IMR-90 (cell line): Measurements from ENCODE around the gene TCERG1. TPM values are rescaled to one million over a fixed set of nuclear protein-coding genes. Genes with fewer than 3 reads are reported as not detected.

Experiments used
- ATAC-seq: fragments of 200-7000 bp; cut with Tn5 transposase; 2 replicates; pipeline ENCODE4 v1.9.1; 2020; ENCODE audit warnings: low read depth, mild to moderate bottlenecking, moderate library complexity
- BruUV-seq: library from RNA; stranded (reverse); fragments of 400-500 nt; replicated peaks from 2 replicates; lab custom pipeline; 2021; lab: Mats Ljungman, UMichigan
- CTCF ChIA-PET: fragments of 300-600 bp; formaldehyde crosslinking; extraction: SDS; loops from one replicate; lab custom pipeline; 2021; ENCODE audit warnings: antibody characterized with exemption; lab: Yijun Ruan, JAX
- POLR2A ChIA-PET: fragments of 300-600 bp; sonication (Branson Sonifier 250); formaldehyde crosslinking; loops from one replicate; lab custom pipeline; 2022; ENCODE audit warnings: antibody characterized with exemption; ENCODE audit not compliant: unreplicated experiment; lab: Charles Lee
- DNase-seq: peaks from one replicate; pipeline ENCODE4 v3.0.0; 2013
- H2AFZ ChIP-seq: replicated peaks from 2 replicates; pipeline ENCODE3; 2013; ENCODE audit warnings: low read length, mild to moderate bottlenecking; ENCODE audit not compliant: poor library complexity
- H2AK5ac ChIP-seq: 2 replicates; pipeline ENCODE4 v1.6.1; 2013; ENCODE audit warnings: low read depth, low read length, inconsistent platforms
- H2AK9ac ChIP-seq: replicated peaks from 2 replicates; pipeline ENCODE3; 2013; ENCODE audit warnings: mild to moderate bottlenecking, low read depth, low read length, moderate library complexity; ENCODE audit not compliant: poor library complexity
- H2BK120ac ChIP-seq: 2 replicates; pipeline ENCODE4 v1.6.1; 2013; ENCODE audit warnings: low read depth, low read length, inconsistent platforms
- H2BK15ac ChIP-seq: 3 replicates; pipeline ENCODE4 v1.6.1; 2013; ENCODE audit warnings: low read depth, low read length, inconsistent platforms
- H2BK20ac ChIP-seq: 2 replicates; pipeline ENCODE4 v1.6.1; 2013; ENCODE audit warnings: low read depth, mild to moderate bottlenecking, inconsistent platforms, low read length, moderate library complexity
- H2BK5ac ChIP-seq: 2 replicates; pipeline ENCODE4 v1.6.1; 2013; ENCODE audit warnings: mild to moderate bottlenecking, low read depth, low read length, inconsistent platforms; ENCODE audit not compliant: poor library complexity, severe bottlenecking
- H3K14ac ChIP-seq: replicated peaks from 2 replicates; pipeline ENCODE4 v1.6.1; 2013; ENCODE audit warnings: low read depth, low read length, inconsistent platforms
- H3K18ac ChIP-seq: 2 replicates; pipeline ENCODE4 v1.6.1; 2013; ENCODE audit warnings: low read depth, low read length, control low read depth
- H3K23ac ChIP-seq: 2 replicates; pipeline ENCODE4 v1.6.1; 2013; ENCODE audit warnings: low read depth, low read length, inconsistent platforms
- H3K27ac ChIP-seq: 2 replicates; pipeline ENCODE4 v1.5.1; 2013; ENCODE audit warnings: mild to moderate bottlenecking, control low read depth, low read length; ENCODE audit not compliant: insufficient read depth
- H3K27me3 ChIP-seq: 2 replicates; pipeline ENCODE4 v1.6.1; 2013; ENCODE audit warnings: low read length; ENCODE audit not compliant: control insufficient read depth, insufficient read depth
- H3K36me3 ChIP-seq: 2 replicates; pipeline ENCODE4 v1.6.1; 2013; ENCODE audit warnings: low read length, mixed read lengths; ENCODE audit not compliant: control insufficient read depth, insufficient read depth
- H3K4ac ChIP-seq: 2 replicates; pipeline ENCODE4 v1.6.1; 2013; ENCODE audit warnings: low read depth, low read length, inconsistent platforms
- H3K4me1 ChIP-seq: 2 replicates; pipeline ENCODE4 v1.6.1; 2013; ENCODE audit warnings: low read length, mixed read lengths; ENCODE audit not compliant: control insufficient read depth, insufficient read depth
- H3K4me2 ChIP-seq: 2 replicates; pipeline ENCODE4 v1.6.1; 2013; ENCODE audit warnings: low read depth, mild to moderate bottlenecking, control low read depth, low read length, moderate library complexity
- H3K4me3 ChIP-seq: 2 replicates; pipeline ENCODE4 v1.5.1; 2013; ENCODE audit warnings: low read depth, mild to moderate bottlenecking, control low read depth, low read length, moderate library complexity; ENCODE audit not compliant: insufficient read depth
- H3K56ac ChIP-seq: 2 replicates; pipeline ENCODE4 v1.6.1; 2013; ENCODE audit warnings: low read length, inconsistent platforms; ENCODE audit not compliant: insufficient read depth; ENCODE audit errors: extremely low read depth
- H3K79me1 ChIP-seq, 2 experiments: 2 replicates each; pipeline ENCODE4 v1.6.1; 2013; ENCODE audit warnings: low read length in 2 of 2, inconsistent platforms in 1 of 2, low read depth in 1 of 2
- H3K9ac ChIP-seq: 2 replicates; pipeline ENCODE4 v1.6.1; 2013; ENCODE audit warnings: low read depth, low read length, control low read depth
- H3K9me1 ChIP-seq: 2 replicates; pipeline ENCODE4 v1.6.1; 2013; ENCODE audit warnings: low read length, inconsistent platforms; ENCODE audit not compliant: insufficient read depth
- H3K9me3 ChIP-seq: 2 replicates; pipeline ENCODE4 v1.6.1; 2013; ENCODE audit warnings: low read length; ENCODE audit not compliant: control insufficient read depth, insufficient read depth
- H4K20me1 ChIP-seq: 2 replicates; pipeline ENCODE4 v1.6.1; 2013; ENCODE audit warnings: low read length, inconsistent platforms; ENCODE audit not compliant: insufficient read depth
- H4K5ac ChIP-seq: 2 replicates; pipeline ENCODE4 v1.6.1; 2013; ENCODE audit warnings: mild to moderate bottlenecking, low read depth, low read length, control low read depth
- H4K8ac ChIP-seq, 2 experiments: 2 replicates each; pipeline ENCODE4 v1.6.1; 2013; ENCODE audit warnings: low read depth in 2 of 2, low read length in 2 of 2, control low read depth in 1 of 2, inconsistent platforms in 1 of 2
- H4K91ac ChIP-seq: 2 replicates; pipeline ENCODE4 v1.6.1; 2013; ENCODE audit warnings: low read depth, low read length, inconsistent platforms; ENCODE audit not compliant: insufficient read depth
- BHLHE40 ChIP-seq: fragments of 150-350 bp; IDR thresholded peaks from 2 replicates; pipeline ENCODE4 v1.6.1; 2016; ENCODE audit warnings: mild to moderate bottlenecking, low read depth, low read length
- CEBPB ChIP-seq: IDR thresholded peaks from 2 replicates; pipeline ENCODE4 v1.6.1; 2012; ENCODE audit warnings: low read depth, low read length, improper control_type of control experiment
- CHD1 ChIP-seq: IDR thresholded peaks from 2 replicates; pipeline ENCODE4 v1.6.1; 2012; ENCODE audit warnings: low read depth, low read length, improper control_type of control experiment
- CTCF ChIP-seq: conservative IDR thresholded peaks from 2 replicates; pipeline ENCODE4 v1.5.1; 2012; ENCODE audit warnings: mild to moderate bottlenecking, low read depth, low read length, improper control_type of control experiment
- FOS ChIP-seq: fragments of 150-350 bp; IDR thresholded peaks from 2 replicates; pipeline ENCODE4 v1.6.1; 2016; ENCODE audit warnings: low read depth, low read length
- MAFK ChIP-seq: IDR thresholded peaks from 2 replicates; pipeline ENCODE4 v1.6.1; 2012; ENCODE audit warnings: low read depth, low read length, improper control_type of control experiment
- MAZ ChIP-seq: IDR thresholded peaks from 2 replicates; pipeline ENCODE4 v1.6.1; 2012; ENCODE audit warnings: low read depth, mild to moderate bottlenecking, low read length, improper control_type of control experiment, moderate library complexity, borderline replicate concordance
- MXI1 ChIP-seq: IDR thresholded peaks from 2 replicates; pipeline ENCODE4 v1.6.1; 2012; ENCODE audit warnings: low read depth, mild to moderate bottlenecking, low read length, moderate library complexity, borderline replicate concordance
- NFE2L2 ChIP-seq: fragments of 150-350 bp; IDR thresholded peaks from 2 replicates; pipeline ENCODE4 v1.6.1; 2016; ENCODE audit warnings: low read depth, mild to moderate bottlenecking, low read length
- POLR2A ChIP-seq: IDR thresholded peaks from 2 replicates; pipeline ENCODE4 v1.6.1; 2012; ENCODE audit warnings: mild to moderate bottlenecking, low read depth, low read length
- RAD21 ChIP-seq: IDR thresholded peaks from 2 replicates; pipeline ENCODE4 v1.6.1; 2012; ENCODE audit warnings: low read length, improper control_type of control experiment
- RCOR1 ChIP-seq: IDR thresholded peaks from 2 replicates; pipeline ENCODE4 v1.6.1; 2012; ENCODE audit warnings: mild to moderate bottlenecking, low read length, improper control_type of control experiment; ENCODE audit not compliant: insufficient replicate concordance
- RFX5 ChIP-seq: IDR thresholded peaks from 2 replicates; pipeline ENCODE4 v1.8.0; 2012; ENCODE audit warnings: low read depth, mild to moderate bottlenecking, low read length, moderate library complexity
- SMC3 ChIP-seq: fragments of 150-350 bp; IDR thresholded peaks from 2 replicates; pipeline ENCODE4 v1.6.1; 2016; ENCODE audit warnings: low read depth, mild to moderate bottlenecking, antibody characterized with exemption, low read length, moderate library complexity
- USF2 ChIP-seq: fragments of 150-350 bp; IDR thresholded peaks from 2 replicates; pipeline ENCODE4 v1.6.1; 2017; ENCODE audit warnings: mild to moderate bottlenecking, antibody characterized with exemption, low read length, low read depth
- WGBS, 2 experiments: methylation state at CpG; one replicate each; pipeline versions ENCODE4 v1.1.5 to v1.1.7; 2013; ENCODE audit warnings: missing lambda C conversion rate in 2 of 2; ENCODE audit not compliant: insufficient read length in 1 of 2; ENCODE audit errors: extremely low coverage in 2 of 2; 5-methylcytosine and 5-hydroxymethylcytosine counted together
- dilution Hi-C: fragments of 300-500 bp; cut with HindIII; formaldehyde crosslinking; loops from one replicate; pipeline ENCODE4 v1.14.3; 2018; ENCODE audit warnings: low sequenced_read_pairs; ENCODE audit not compliant: unreplicated experiment
- in situ Hi-C: fragments of 300-500 bp; cut with MboI; formaldehyde crosslinking; loops from 3 replicates; pipeline ENCODE4 v1.14.3; 2019; ENCODE audit warnings: low sequenced_read_pairs, inconsistent platforms, mixed read lengths
- intact Hi-C: fragments of 100-400 bp; cut with micrococcal nuclease; formaldehyde crosslinking; loops from 2 replicates; pipeline ENCODE4 v1.10.0; 2022
- polyA plus RNA-seq, 3 experiments: library from polyadenylated mRNA; depleted of rRNA; stranded (reverse); fragments of >200 nt; gene quantifications; 2 replicates each; pipeline ENCODE4 v1.2.3, GENCODE V29; 2012; ENCODE audit warnings: low replicate concordance in 1 of 3
- total RNA-seq: library from RNA; depleted of rRNA; stranded (reverse); fragments of >200 nt; gene quantifications from 2 replicates; pipeline ENCODE4 v1.2.3, GENCODE V29; 2012

The TCERG1 gene
- total and polyA plus RNA-seq, 2 of the 4 experiments (the other 2 are of a cell fraction): 21.9 to 44.7 TPM

DNA sequence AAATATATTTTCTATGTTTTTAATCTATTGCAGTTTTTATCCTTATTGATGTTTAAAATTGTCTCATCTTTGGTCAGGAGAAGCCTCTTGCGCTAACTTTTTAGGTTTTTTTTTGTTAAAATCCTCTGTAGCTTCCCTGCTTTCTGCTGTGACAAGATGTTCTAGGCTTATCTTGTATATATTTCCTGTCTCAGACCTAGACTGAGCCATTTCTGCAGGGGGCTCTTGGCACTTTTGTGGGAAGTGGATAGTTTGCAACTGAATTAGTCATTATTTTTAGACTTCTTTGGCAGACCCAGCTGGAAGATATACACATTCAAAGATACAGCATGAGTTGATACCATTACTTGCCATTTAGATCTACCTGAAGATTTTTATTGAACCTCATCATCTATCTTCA is 28.8 kb downstream of the TCERG1 start:
- Histone ChIP-seq H3K36me3 (peaks cover 22% of the 10 kb centered on the region), H3K4me2 (no peak overlapping the region)

More for the DNA sequence above, 28.8 kb downstream of the TCERG1 start:
- no peaks in the 10 kb centered on the region for H3K27me3 ChIP-seq
- no peaks in the 10 kb centered on the region for H3K9me3 ChIP-seq
- ChIA-PET CTCF (interaction anchor here (0.7 kb wide), 1 partner anchor 29 kb away, joined by 4 read pairs; the partner anchor contains the start of gene TCERG1), POLR2A (no interaction called here)
- H3K9ac ChIP-seq: no peak overlapping the region
- no peak overlapping the region for H3K56ac ChIP-seq
- no CpG with 5 or more reads among the region's 1 CpG for WGBS, 2 experiments
- H3K79me1 ChIP-seq: peaks cover 8 to 9% of the 10 kb centered on the region in 2 experiments; a peak in 3 of 4 replicates
- no peak overlapping the region for H3K27ac ChIP-seq
- no peak overlapping the region for H2AK5ac ChIP-seq
- H2BK120ac ChIP-seq: no peak overlapping the region
- no peaks in the 10 kb centered on the region for H3K4me1 ChIP-seq
- peak; percentile 2 for DNase-seq
- no peaks in the 10 kb centered on the region; the same call in 1 of the 2 replicates for H3K9me1 ChIP-seq
- H2BK5ac ChIP-seq: no peak overlapping the region
- H4K91ac ChIP-seq: no peak overlapping the region
- dilution Hi-C loops (no loop called here), intact Hi-C loops (no loop called here), in situ Hi-C loops (no loop called here)
- H4K5ac ChIP-seq: no peak overlapping the region
- H2BK20ac ChIP-seq: no peak overlapping the region
- ATAC-seq: no peak
- TF ChIP-seq RAD21: no peak
- no peak for TF ChIP-seq CTCF
- no peak for TF ChIP-seq POLR2A
- no peak for TF ChIP-seq MAZ
- no peak for TF ChIP-seq CEBPB
- no peak for TF ChIP-seq SMC3
- TF ChIP-seq BHLHE40: no peak
- TF ChIP-seq RCOR1: no peak
- TF ChIP-seq MXI1: no peak
- no peak for TF ChIP-seq NFE2L2
- TF ChIP-seq CHD1: no peak
- TF ChIP-seq RFX5: no peak
- no peak for TF ChIP-seq MAFK
- no peak for TF ChIP-seq USF2
- TF ChIP-seq FOS: no peak
- H4K8ac ChIP-seq: no peak overlapping the region
- no TSS peak for BruUV-seq
- no peak overlapping the region for H3K14ac ChIP-seq
- H4K20me1 ChIP-seq: no peaks in the 10 kb centered on the region
- H2AK9ac ChIP-seq: no peak overlapping the region
- H3K23ac ChIP-seq: no peak overlapping the region
- no peak overlapping the region for H2AFZ ChIP-seq
- no peak overlapping the region for H3K4me3 ChIP-seq
- no peak overlapping the region for H3K18ac ChIP-seq
- H2BK15ac ChIP-seq: no peak overlapping the region
- no peak overlapping the region for H3K4ac ChIP-seq
